NB4 (cell line): ENCODE results near the gene FTCD.

ENCODE experiments used
- CTCF ChIP-seq: IDR thresholded peaks from one replicate; pipeline ENCODE4 v1.5.1; 2012; ENCODE audit warnings: low read depth, low read length
- MAX ChIP-seq: IDR thresholded peaks from 2 replicates; pipeline ENCODE4 v1.6.1; 2011; ENCODE audit warnings: low read depth, low read length
- POLR2A ChIP-seq: IDR thresholded peaks from 2 replicates; pipeline ENCODE4 v1.6.1; 2011; ENCODE audit warnings: mild to moderate bottlenecking; ENCODE audit not compliant: insufficient read length; ENCODE audit errors: extremely low read depth

GRCh38 chr21:46093668-46094400, 61.5 kb downstream of the FTCD start:
- TF ChIP-seq CTCF = no peak
- TF ChIP-seq POLR2A = no peak
- TF ChIP-seq MAX = no peak
